NOMO-1 (cell line): ENCODE measurements around the gene SPATA17.

Experiments used
- DNase-seq, 2 experiments: peaks; one replicate each; lab custom pipeline; 2025; ENCODE audit not compliant: unreplicated experiment in 2 of 2; lab: John Stamatoyannopoulos, UW

SPATA17 gene

GRCh38 chr1:217910203-217910602, 279.1 kb downstream of the SPATA17 start:
- DNase-seq: no peak

- DNase-seq: no peak
Measured at GRCh38 chr1:217910791-217911320, 279.7 kb downstream of the SPATA17 start.

GRCh38 chr1:217911908-217912307, 280.8 kb downstream of the SPATA17 start:
- no peak for DNase-seq

- no peak for DNase-seq
Measured at GRCh38 chr1:217917281-217917887, 286.2 kb downstream of the SPATA17 start.

GRCh38 chr1:217919683-217920388, 288.7 kb downstream of the SPATA17 start:
- no peak for DNase-seq
